HG03558 (cell line): ENCODE data around the gene COX4I1.

Experiments used
- ATAC-seq: cut with Tn5 transposase; IDR thresholded peaks from one replicate; pipeline ENCODE4 v1.9.1; 2021; ENCODE audit warnings: moderate number of reproducible peaks; ENCODE audit not compliant: unreplicated experiment; ENCODE audit errors: extremely low read depth

The COX4I1 gene

GRCh38 chr16:85838381-85838780 is 38.9 kb downstream of the COX4I1 start:
- no peak for ATAC-seq

- no peak for ATAC-seq
Observed at GRCh38 chr16:85838876-85839585, 39.5 kb downstream of the COX4I1 start.

GRCh38 chr16:85839681-85840240 is 40.3 kb downstream of the COX4I1 start:
- ATAC-seq, result no peak

DNA sequence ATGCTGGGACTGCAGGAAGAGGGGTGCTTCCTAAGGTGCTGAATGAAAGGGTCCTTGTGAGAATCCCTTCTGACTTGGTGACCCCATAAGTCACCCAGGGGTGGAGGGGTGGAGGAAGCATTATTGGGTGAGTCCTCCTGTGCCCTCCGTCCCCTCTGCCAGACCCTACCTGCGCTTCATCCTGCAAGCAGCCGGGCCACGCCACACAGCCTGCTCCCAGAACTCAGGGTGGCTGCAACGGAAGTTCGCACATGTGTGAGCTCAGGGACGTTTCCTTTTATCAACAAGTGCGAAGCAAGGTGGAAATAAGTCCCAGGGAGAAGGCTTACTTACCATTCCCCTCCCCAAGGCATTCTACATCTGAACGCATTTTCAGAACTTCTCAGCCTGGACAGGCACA is 40.9 kb downstream of the COX4I1 start:
- ATAC-seq, result no peak

- no peak for ATAC-seq
Observed at GRCh38 chr16:85840801-85841200, 41.3 kb downstream of the COX4I1 start.

- no peak for ATAC-seq
Observed at GRCh38 chr16:85842435-85842834, 42.9 kb downstream of the COX4I1 start.

GRCh38 chr16:85842848-85843247 is 43.4 kb downstream of the COX4I1 start:
- no peak for ATAC-seq

DNA sequence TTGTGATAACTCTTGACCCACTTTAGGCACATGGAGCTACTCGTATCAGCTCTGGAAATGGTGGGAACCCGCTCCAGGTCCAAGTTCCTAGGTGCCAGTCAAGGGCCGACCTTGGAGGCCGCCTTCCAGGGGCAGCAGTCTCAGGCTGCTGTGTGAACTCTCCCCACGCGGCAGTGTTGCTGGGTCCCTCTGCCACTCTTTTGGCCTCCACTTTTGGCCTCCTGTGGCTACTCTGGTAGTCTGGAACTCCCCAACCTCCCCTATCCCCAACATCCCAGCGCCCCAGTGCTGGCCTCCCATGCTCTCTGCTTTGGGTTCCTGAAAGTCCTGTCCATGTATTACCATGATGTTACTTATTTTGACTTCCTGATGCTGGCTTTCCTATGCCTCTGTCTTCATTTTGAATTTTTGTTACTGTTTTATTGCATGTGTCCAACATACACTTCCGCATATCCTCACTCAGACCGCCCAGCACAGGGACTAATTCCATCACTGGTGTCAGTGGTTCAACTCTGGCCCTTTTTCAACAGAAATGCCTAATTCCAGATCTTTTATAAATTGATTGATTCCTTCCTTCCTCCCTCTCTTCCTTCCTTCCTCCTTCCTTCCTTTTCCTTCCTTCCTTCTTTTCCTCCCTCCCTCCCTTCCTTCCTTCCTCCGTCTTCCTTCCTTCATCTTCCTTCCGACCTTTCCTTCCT is 44.1 kb downstream of the COX4I1 start:
- ATAC-seq, result no peak

DNA sequence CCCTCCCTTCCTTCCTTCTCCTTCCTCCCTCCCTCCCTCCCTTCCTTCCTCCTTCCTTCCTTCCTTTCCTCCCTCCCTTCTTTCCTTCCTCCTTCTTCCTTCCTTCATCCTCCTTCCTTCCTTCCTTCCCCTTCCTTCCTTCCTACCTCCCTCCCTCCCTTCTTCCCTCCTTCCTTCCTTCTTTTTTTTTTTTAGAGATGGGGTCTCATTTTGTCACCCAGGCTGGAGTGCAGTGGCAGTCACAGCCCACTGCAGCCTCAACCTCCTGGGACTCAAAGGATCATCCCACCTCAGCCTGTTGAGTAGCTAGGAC is 44.6 kb downstream of the COX4I1 start:
- no peak for ATAC-seq

GRCh38 chr16:85844786-85845185 is 45.3 kb downstream of the COX4I1 start:
- no peak for ATAC-seq

GRCh38 chr16:85845266-85845665 is 45.8 kb downstream of the COX4I1 start:
- ATAC-seq, result no peak

GRCh38 chr16:85846461-85846860 is 47.0 kb downstream of the COX4I1 start:
- no peak for ATAC-seq

GRCh38 chr16:85847036-85847435 is 47.5 kb downstream of the COX4I1 start:
- ATAC-seq, result no peak

GRCh38 chr16:85847681-85848601 is 48.4 kb downstream of the COX4I1 start:
- no peak for ATAC-seq

GRCh38 chr16:85848986-85849385 is 49.5 kb downstream of the COX4I1 start:
- ATAC-seq, result no peak

GRCh38 chr16:85849388-85849787 is 49.9 kb downstream of the COX4I1 start:
- ATAC-seq, result no peak

- ATAC-seq, result no peak
Observed at GRCh38 chr16:85850344-85850880, 50.9 kb downstream of the COX4I1 start.

- no peak for ATAC-seq
Observed at GRCh38 chr16:85851034-85851785, 51.7 kb downstream of the COX4I1 start.

DNA sequence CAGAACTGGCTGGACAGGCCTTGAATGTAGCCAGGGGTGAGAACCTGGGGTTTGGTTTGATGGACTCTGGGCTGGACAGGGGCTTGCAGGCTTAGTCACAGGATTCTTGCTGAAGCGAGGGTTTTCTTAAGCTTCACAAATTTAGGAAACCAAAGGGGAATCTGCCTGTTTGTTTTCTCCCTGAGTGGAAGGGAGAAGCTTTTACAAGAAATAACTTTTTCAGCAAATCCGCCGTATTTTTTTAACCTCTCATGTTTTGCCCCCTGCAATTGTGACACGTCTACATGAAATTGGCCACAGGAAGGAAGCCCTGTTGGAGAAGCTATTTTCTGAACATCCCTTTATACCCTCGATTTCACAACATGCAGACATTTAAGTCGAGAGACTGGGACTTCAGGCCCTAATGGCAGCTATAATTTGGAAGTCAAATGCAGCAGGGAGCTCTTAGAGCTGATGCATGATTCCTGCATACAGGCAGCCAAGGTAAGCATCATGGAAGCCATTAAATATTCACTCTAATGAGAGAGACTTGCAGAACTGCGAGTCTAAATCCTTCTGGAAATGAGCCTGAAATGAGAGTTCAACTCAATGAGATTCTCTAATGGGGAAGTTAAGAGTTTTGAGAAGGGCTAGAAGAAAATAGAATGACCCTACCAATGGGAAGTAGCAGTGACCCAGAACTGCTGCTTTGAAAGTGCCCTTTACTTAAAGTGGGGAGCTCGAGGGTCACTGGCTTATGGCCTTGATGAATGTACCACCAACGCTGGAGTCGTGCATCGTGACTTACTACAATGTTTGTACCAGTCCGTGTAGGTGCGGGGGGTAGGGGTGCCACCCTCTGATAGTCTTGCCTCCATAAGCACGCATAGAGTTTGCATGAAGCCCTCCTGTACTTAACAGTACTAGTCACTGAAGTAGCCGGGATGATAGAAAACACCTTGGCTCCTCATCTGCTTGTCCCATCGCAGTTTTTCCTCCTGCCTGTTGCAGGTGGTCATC is 54.4 kb downstream of the COX4I1 start:
- ATAC-seq, result no peak
